T47D (cell line): ENCODE measurements around the gene SPG7.
"Not testable (repeated sequence)": the region's sequence is repeated elsewhere in the genome, so short reads cannot be mapped to it uniquely, and the experiment has no call there.

Experiments used
- DNase-seq, 2 experiments: peaks; one replicate each; pipeline versions ENCODE4 v3.0.0 to v3.0.0-alpha.2; 2011 to 2012; ENCODE audit warnings: low read depth in 1 of 2, low spot score in 1 of 2
- JUND ChIP-seq: IDR thresholded peaks from 2 replicates; pipeline ENCODE4 v1.6.1; 2012; ENCODE audit warnings: low read depth
- in situ Hi-C: cut with HindIII; loops from 2 replicates; pipeline ENCODE4 v1.10.0; 2016; ENCODE audit warnings: low sequenced_read_pairs, low pct_unique_long_range_greater_than_20kb

Gene SPG7

GRCh38 chr16:89507834-89508590 is at the start of gene SPG7:
Gene SPG7 (plus strand): TSS chr16:89508403. CDS start chr16:89508418, 15 bp downstream.
- no peak for TF ChIP-seq JUND
- in situ Hi-C loops: no loop called here
- peak; percentile 91 to 99 for DNase-seq

GRCh38 chr16:89458551-89458950 is 49.7 kb upstream of the SPG7 start:
- no peak for DNase-seq
- in situ Hi-C loops: no loop called here
- TF ChIP-seq JUND: no peak

- in situ Hi-C loops: no loop called here
- TF ChIP-seq JUND: no peak
- DNase-seq: no peak
These were observed 49.2 kb upstream of the SPG7 start for GRCh38 chr16:89458967-89459366.

- in situ Hi-C loops: no loop called here
- no peak for TF ChIP-seq JUND
These were observed 47.6 kb upstream of the SPG7 start for GRCh38 chr16:89460556-89460955.

GRCh38 chr16:89461890-89462289 is 46.3 kb upstream of the SPG7 start:
- in situ Hi-C loops, DNase-seq: not testable (repeated sequence)

More at GRCh38 chr16:89460556-89460955, 47.6 kb upstream of the SPG7 start:
- no peak for DNase-seq

GRCh38 chr16:89462639-89463038 is 45.6 kb upstream of the SPG7 start:
- DNase-seq, in situ Hi-C loops: not testable (repeated sequence)

- DNase-seq, in situ Hi-C loops: not testable (repeated sequence)
These were observed 44.9 kb upstream of the SPG7 start for GRCh38 chr16:89463312-89463711.

- no peak for DNase-seq
- in situ Hi-C loops: no loop called here
These were observed 41.3 kb upstream of the SPG7 start for GRCh38 chr16:89466920-89467319.

GRCh38 chr16:89467382-89467781 is 40.8 kb upstream of the SPG7 start:
- TF ChIP-seq JUND: no peak
- in situ Hi-C loops: no loop called here
- DNase-seq: no peak

More at GRCh38 chr16:89466920-89467319, 41.3 kb upstream of the SPG7 start:
- no peak for TF ChIP-seq JUND

GRCh38 chr16:89472711-89473075 is 35.5 kb upstream of the SPG7 start:
- in situ Hi-C loops: no loop called here
- no peak for DNase-seq
- TF ChIP-seq JUND: no peak

GRCh38 chr16:89473136-89473712 is 35.0 kb upstream of the SPG7 start:
- no peak for DNase-seq

GRCh38 chr16:89473791-89474414 is 34.3 kb upstream of the SPG7 start:
- no peak for DNase-seq
- no peak for TF ChIP-seq JUND
- in situ Hi-C loops: no loop called here

More at GRCh38 chr16:89473136-89473712, 35.0 kb upstream of the SPG7 start:
- no peak for TF ChIP-seq JUND
- in situ Hi-C loops: no loop called here

- no peak for TF ChIP-seq JUND
- in situ Hi-C loops: no loop called here
- no peak for DNase-seq
These were observed 33.1 kb upstream of the SPG7 start for GRCh38 chr16:89475144-89475543.
